Peyer's patch (tissue), 4 donors: ENCODE measurements around the gene NCBP2.

Source experiments
- CTCF ChIP-seq, 6 experiments: fragments of 450-650 bp in 4 of 6; fragments of 200-600 bp in 2 of 6; sonication (generic) in 1 of 6; IDR thresholded peaks; one replicate each; pipeline ENCODE4 v1.5.1; 2017 to 2019; ENCODE audit warnings: antibody characterized with exemption in 6 of 6, mild to moderate bottlenecking in 3 of 6, moderate library complexity in 1 of 6
- POLR2A ChIP-seq, 2 donors: fragments of 450-650 bp; IDR thresholded peaks; one replicate each; pipeline ENCODE4 v1.5.1; 2017; ENCODE audit warnings: antibody characterized with exemption in 2 of 2, mild to moderate bottlenecking in 2 of 2, moderate library complexity in 2 of 2

- TF ChIP-seq CTCF (IDR thresholded peaks at IDR 0.05), result no peak
- TF ChIP-seq POLR2A (IDR thresholded peaks at IDR 0.05), result no peak
Observed at GRCh38 chr3:196938124-196938523, 4.2 kb downstream of the NCBP2 start.
